CD14-positive monocyte (primary cell): Measurements from ENCODE around the gene ANXA5. TPM values are rescaled to one million over a fixed set of nuclear protein-coding genes. Genes with fewer than 3 reads are reported as not detected.

Source experiments
- DNase-seq, 3 donors: peaks; one replicate each; pipeline ENCODE4 v3.0.0-alpha.2; 2011 to 2022
- H2AFZ ChIP-seq: 2 replicates; pipeline ENCODE4 v1.6.0; 2012; ENCODE audit warnings: mild to moderate bottlenecking, low read depth, low read length, inconsistent platforms; ENCODE audit not compliant: insufficient read depth, poor library complexity, severe bottlenecking
- H3K27ac ChIP-seq, 2 donors: 1 replicate in 1 of 2; 2 replicates in 1 of 2; pipeline ENCODE4 v1.5.1; 2012 to 2013; ENCODE audit warnings: low read length in 2 of 2, control low read depth in 1 of 2, inconsistent platforms in 1 of 2, low read depth in 1 of 2, mild to moderate bottlenecking in 1 of 2
- H3K27me3 ChIP-seq, 2 donors: one replicate each; pipeline versions ENCODE4 v1.6.0 to v1.6.1; 2011 to 2013; ENCODE audit warnings: low read length in 2 of 2; ENCODE audit not compliant: control insufficient read depth in 2 of 2, insufficient read depth in 2 of 2
- H3K36me3 ChIP-seq, 2 donors: replicated peaks in 1 of 2; 1 replicate in 1 of 2; 2 replicates in 1 of 2; pipeline versions ENCODE4 v1.5.1 to v1.6.1; 2012 to 2013; ENCODE audit warnings: low read length in 2 of 2, control low read depth in 1 of 2, inconsistent platforms in 1 of 2, mild to moderate bottlenecking in 1 of 2; ENCODE audit not compliant: insufficient read depth in 2 of 2, control insufficient read depth in 1 of 2
- H3K4me1 ChIP-seq, 2 donors: 1 replicate in 1 of 2; 2 replicates in 1 of 2; pipeline versions ENCODE4 v1.5.1 to v1.6.1; 2012 to 2013; ENCODE audit warnings: low read length in 2 of 2, control low read depth in 1 of 2, inconsistent platforms in 1 of 2, mild to moderate bottlenecking in 1 of 2, moderate library complexity in 1 of 2; ENCODE audit not compliant: insufficient read depth in 2 of 2, control insufficient read depth in 1 of 2
- H3K4me2 ChIP-seq: replicated peaks from 2 replicates; pipeline ENCODE3; 2012; ENCODE audit warnings: low read length, moderate library complexity, mild to moderate bottlenecking; ENCODE audit not compliant: poor library complexity, severe bottlenecking; ENCODE audit errors: extremely low read depth
- H3K4me3 ChIP-seq, 3 experiments: fragments of 200-600 bp in 1 of 3; sonication (generic) in 1 of 3; replicated peaks in 1 of 3; 1 replicate in 2 of 3; 2 replicates in 1 of 3; pipeline ENCODE4 v1.5.1; 2011 to 2013; ENCODE audit warnings: low read length in 3 of 3, mild to moderate bottlenecking in 3 of 3, control low read depth in 2 of 3, low read depth in 2 of 3, inconsistent platforms in 1 of 3, moderate library complexity in 1 of 3
- H3K79me2 ChIP-seq: 2 replicates; pipeline ENCODE4 v1.6.0; 2012; ENCODE audit warnings: mild to moderate bottlenecking, control low read depth, inconsistent platforms, low read length, moderate library complexity; ENCODE audit not compliant: insufficient read depth
- H3K9ac ChIP-seq: 2 replicates; pipeline ENCODE4 v1.6.0; 2017; ENCODE audit warnings: low read length, mild to moderate bottlenecking; ENCODE audit not compliant: insufficient read depth, poor library complexity, severe bottlenecking
- H3K9me3 ChIP-seq, 2 donors: replicated peaks in 1 of 2; 1 replicate in 1 of 2; 2 replicates in 1 of 2; pipeline versions ENCODE4 v1.5.1 to v1.6.1; 2012 to 2013; ENCODE audit warnings: low read length in 2 of 2, control low read depth in 1 of 2; ENCODE audit not compliant: control insufficient read depth in 1 of 2, insufficient read depth in 1 of 2
- H4K20me1 ChIP-seq: 2 replicates; pipeline ENCODE4 v1.6.0; 2012; ENCODE audit warnings: mild to moderate bottlenecking, low read length, control low read depth, moderate library complexity; ENCODE audit not compliant: insufficient read depth
- H3K27ac Mint-ChIP-seq, 7 donors: one replicate each; pipeline ENCODE4 v1.8.0; 2020; ENCODE audit warnings: mild to moderate bottlenecking in 7 of 7, mixed read lengths in 7 of 7, moderate library complexity in 6 of 7, inconsistent platforms in 2 of 7
- H3K27me3 Mint-ChIP-seq, 3 donors: one replicate each; pipeline ENCODE4 v1.8.0; 2021 to 2022; ENCODE audit warnings: low read depth in 3 of 3, mild to moderate bottlenecking in 3 of 3, mixed read lengths in 3 of 3, moderate library complexity in 3 of 3, inconsistent platforms in 1 of 3
- H3K36me3 Mint-ChIP-seq, 2 donors: one replicate each; pipeline ENCODE4 v1.8.0; 2020; ENCODE audit warnings: mixed read lengths in 2 of 2, inconsistent platforms in 1 of 2, mild to moderate bottlenecking in 1 of 2
- H3K4me1 Mint-ChIP-seq: one replicate; pipeline ENCODE4 v1.8.0; 2020; ENCODE audit warnings: mild to moderate bottlenecking, mixed read lengths
- H3K4me3 Mint-ChIP-seq, 2 donors: one replicate each; pipeline ENCODE4 v1.8.0; 2020; ENCODE audit warnings: mild to moderate bottlenecking in 2 of 2, mixed read lengths in 2 of 2, moderate library complexity in 1 of 2
- H3K9me3 Mint-ChIP-seq, 7 donors: one replicate each; pipeline ENCODE4 v1.8.0; 2020 to 2022; ENCODE audit warnings: mixed read lengths in 7 of 7, mild to moderate bottlenecking in 6 of 7, moderate library complexity in 6 of 7, inconsistent platforms in 2 of 7
- WGBS: methylation state at CpG from one replicate; pipeline ENCODE4 v1.1.5; 2013; ENCODE audit warnings: missing lambda C conversion rate; ENCODE audit not compliant: insufficient coverage; 5-methylcytosine and 5-hydroxymethylcytosine counted together
- intact Hi-C, 2 donors: fragments of 100-400 bp; cut with micrococcal nuclease; formaldehyde crosslinking; loops; one replicate each; pipeline versions ENCODE4 v1.15.0 to v1.15.1; 2023
- polyA plus RNA-seq, 3 donors: library from polyadenylated mRNA; depleted of rRNA in 1 of 3; unstranded in 2 of 3; stranded (reverse) in 1 of 3; fragments of 300-500 nt in 2 of 3; fragments of >200 nt in 1 of 3; fragmentation: Illumina TruSeq in 2 of 3; gene quantifications; 1 replicate in 2 of 3; 2 replicates in 1 of 3; pipeline ENCODE4 v1.2.3, GENCODE V29; 2012 to 2021
- TF ChIP-seq, protein P1 (sequence below): fragments of 200-600 bp; IDR thresholded peaks from one replicate; pipeline ENCODE4 v1.8.0; 2022; ENCODE audit warnings: antibody characterized with exemption, mild to moderate bottlenecking

Gene ANXA5
- polyA plus RNA-seq, 3 donors, result 312 to 796 (median 752) TPM

DNA sequence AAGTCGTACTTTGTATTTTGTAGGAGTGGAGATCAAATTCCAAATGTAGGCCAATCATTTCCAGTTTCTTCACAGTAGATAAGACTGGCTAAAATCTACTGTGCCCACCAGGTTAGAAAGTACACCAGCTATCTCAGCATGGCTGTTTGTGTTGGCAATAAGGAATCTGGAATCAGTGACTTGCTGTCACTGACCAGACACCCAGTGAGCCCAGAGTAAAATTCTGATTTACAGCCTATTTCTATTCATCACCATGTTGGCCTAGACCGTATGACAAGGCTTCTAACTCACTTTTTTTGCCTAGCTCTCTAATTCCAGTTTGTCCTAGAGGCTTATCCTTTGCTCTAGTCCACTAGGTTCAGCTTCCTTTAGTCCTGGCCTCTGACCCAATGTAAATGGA is 42.8 kb upstream of the ANXA5 start:
- Mint-ChIP-seq H3K36me3 (no peaks in the 10 kb centered on the region), H3K4me3 (no peak overlapping the region), H3K4me1 (no peaks in the 10 kb centered on the region), H3K9me3 (no peaks in the 10 kb centered on the region), H3K27ac (no peak overlapping the region), H3K27me3 (peaks cover 3 to 10% (median 7%) of the 10 kb centered on the region in 3 donors)
- Histone ChIP-seq H3K4me1 (no peaks in the 10 kb centered on the region), H3K36me3 (no peaks in the 10 kb centered on the region), H3K4me3 (no peak overlapping the region), H3K4me2 (no peak overlapping the region), H3K9ac (no peak overlapping the region), H3K79me2 (no peaks in the 10 kb centered on the region), H3K9me3 (no peaks in the 10 kb centered on the region), H4K20me1 (no peaks in the 10 kb centered on the region), H3K27ac (no peak overlapping the region), H3K27me3 (no peaks in the 10 kb centered on the region), H2AFZ (no peak overlapping the region)
- 86% methylated on average over 1 of the region's 2 CpGs for WGBS
- no peak for DNase-seq
- TF ChIP-seq, protein P1, sequence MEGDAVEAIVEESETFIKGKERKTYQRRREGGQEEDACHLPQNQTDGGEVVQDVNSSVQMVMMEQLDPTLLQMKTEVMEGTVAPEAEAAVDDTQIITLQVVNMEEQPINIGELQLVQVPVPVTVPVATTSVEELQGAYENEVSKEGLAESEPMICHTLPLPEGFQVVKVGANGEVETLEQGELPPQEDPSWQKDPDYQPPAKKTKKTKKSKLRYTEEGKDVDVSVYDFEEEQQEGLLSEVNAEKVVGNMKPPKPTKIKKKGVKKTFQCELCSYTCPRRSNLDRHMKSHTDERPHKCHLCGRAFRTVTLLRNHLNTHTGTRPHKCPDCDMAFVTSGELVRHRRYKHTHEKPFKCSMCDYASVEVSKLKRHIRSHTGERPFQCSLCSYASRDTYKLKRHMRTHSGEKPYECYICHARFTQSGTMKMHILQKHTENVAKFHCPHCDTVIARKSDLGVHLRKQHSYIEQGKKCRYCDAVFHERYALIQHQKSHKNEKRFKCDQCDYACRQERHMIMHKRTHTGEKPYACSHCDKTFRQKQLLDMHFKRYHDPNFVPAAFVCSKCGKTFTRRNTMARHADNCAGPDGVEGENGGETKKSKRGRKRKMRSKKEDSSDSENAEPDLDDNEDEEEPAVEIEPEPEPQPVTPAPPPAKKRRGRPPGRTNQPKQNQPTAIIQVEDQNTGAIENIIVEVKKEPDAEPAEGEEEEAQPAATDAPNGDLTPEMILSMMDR, result no peak
- intact Hi-C loops, result loop anchor here in 1 of 2 donors (10.0 kb wide), 2 partner anchors 75 to 275 kb away; no protein-coding TSS in a partner anchor

DNA sequence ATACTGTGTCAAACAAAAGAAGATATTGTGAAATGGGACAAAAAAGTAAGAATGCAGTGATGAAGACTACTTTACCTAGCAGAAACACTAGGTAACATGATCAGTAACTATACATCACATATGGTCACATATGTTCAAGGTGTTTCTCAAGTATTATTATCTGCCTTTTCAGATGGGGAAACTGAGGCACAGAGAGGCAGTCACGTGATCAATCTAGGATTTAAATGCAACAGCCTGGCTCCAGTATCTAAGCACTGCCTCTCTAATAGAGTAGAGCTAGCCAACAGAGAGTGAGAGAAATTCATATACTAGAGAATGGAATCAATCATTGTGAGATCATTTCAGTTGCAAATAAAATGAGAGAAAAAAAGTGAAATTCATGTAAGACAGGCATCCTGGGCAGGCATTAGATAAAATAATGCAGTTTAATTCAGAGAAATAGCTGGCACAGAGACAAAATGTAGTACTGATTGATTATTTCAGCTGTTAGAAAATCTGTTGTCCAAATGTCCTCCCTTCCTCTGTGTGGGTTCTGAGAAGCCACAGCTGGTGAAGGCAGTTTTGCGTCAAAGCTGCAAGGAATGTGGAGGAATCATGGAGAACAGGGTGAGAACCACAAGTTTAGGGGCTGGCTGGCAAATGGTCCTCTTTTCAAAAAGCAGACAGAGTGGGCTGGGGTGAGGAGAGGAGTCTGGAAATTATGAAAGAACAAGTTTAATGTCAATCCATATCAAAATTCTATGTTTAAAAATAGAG is 42.2 kb upstream of the ANXA5 start:
- no peaks in the 10 kb centered on the region for H3K36me3 Mint-ChIP-seq

More for the DNA sequence above, 42.2 kb upstream of the ANXA5 start:
- Mint-ChIP-seq H3K4me3 (no peak overlapping the region), H3K27me3 (peaks cover 3 to 10% (median 7%) of the 10 kb centered on the region in 3 donors), H3K9me3 (no peaks in the 10 kb centered on the region), H3K4me1 (no peaks in the 10 kb centered on the region), H3K27ac (no peak overlapping the region)
- Histone ChIP-seq H3K27me3 (no peaks in the 10 kb centered on the region), H2AFZ (no peak overlapping the region), H4K20me1 (no peaks in the 10 kb centered on the region), H3K4me1 (no peaks in the 10 kb centered on the region), H3K27ac (no peak overlapping the region), H3K4me2 (no peak overlapping the region), H3K9me3 (no peaks in the 10 kb centered on the region), H3K9ac (no peak overlapping the region), H3K4me3 (no peak overlapping the region), H3K79me2 (no peaks in the 10 kb centered on the region), H3K36me3 (no peaks in the 10 kb centered on the region)
- DNase-seq, result no peak
- intact Hi-C loops, result loop anchor here in 1 of 2 donors (10.0 kb wide), 2 partner anchors 74 to 274 kb away; no protein-coding TSS in a partner anchor
- TF ChIP-seq, protein P1, result no peak
- WGBS, result 33% methylated on average over 1 of the region's 2 CpGs
